ENCODE data around the gene SELENOH.

The SELENOH gene

GRCh38 chr11:57751176-57751575 lies 9.9 kb downstream of the SELENOH start:
- no peak for DNase-seq

GRCh38 chr11:57751676-57752253 lies 10.5 kb downstream of the SELENOH start, which contains the start of gene BTBD18:
BTBD18 (minus strand) TSS chr11:57751819; CDS start chr11:57751188, 631 bp downstream.
- no peak for DNase-seq

GRCh38 chr11:57752954-57753353 lies 11.7 kb downstream of the SELENOH start:
- no peak for DNase-seq

DNA sequence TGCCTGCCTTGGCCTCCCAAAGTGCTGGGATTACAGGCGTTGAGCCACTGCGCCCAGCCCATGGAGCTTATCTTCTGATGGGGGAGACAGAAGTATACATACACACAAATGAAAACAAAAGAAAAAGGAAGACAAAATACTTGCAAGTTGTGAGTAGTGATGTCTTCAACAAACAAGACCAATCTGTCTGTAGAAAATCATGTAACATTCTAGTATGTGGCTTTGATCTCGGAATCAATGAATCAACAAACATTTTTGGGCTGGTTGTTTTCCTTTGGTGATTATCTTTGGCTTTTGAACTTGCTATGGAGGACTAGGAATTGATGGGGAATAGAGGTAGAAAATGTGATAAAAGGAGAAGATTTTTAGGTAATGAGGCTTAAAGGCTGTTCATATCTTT lies 16.9 kb downstream of the SELENOH start:
- DNase-seq: no peak

DNA sequence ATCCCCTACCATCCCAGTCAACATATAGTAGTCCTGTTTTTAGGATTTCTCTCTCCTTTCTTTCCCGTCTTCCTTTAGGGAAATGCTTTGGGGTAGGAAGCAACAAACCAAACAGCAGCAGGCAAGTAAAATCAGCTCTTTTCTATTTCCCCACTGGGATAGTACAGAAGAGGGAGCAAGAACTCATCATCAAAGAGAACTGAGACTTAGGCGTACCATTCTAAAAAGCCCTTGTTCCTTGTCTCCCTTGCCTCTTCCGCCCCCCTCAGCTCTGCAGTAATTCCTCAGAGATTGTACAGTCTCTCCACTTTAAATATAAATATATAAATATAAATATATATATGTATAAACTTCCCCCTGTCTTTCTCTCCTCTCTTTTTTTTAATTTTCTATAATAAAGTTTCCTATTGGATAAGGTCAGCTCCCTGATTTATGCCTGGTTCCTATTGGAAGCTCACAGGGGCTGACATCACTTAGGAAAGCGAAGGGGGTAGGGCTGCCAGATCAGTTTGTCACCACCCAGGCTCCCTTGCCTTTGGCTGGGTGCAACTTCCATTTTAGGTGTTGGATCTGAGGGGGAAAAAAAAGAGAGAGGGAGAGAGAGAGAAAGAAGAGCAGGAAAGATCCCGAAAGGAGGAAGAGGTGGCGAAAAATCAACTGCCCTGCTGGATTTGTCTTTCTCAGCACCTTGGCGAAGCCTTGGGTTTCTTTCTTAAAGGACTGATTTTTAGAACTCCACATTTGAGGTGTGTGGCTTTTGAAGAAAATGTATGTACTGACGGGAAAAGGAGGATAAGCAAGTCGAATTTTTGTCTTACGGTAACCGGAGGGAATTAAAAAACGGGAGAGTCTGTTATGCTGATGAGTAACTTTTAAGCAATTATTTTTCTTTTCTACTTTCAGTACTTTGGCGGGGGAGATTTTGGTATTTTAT lies 20.3 kb downstream of the SELENOH start, which contains the start of gene CTNND1:
Gene CTNND1 (plus strand): TSS at position 502 of the 934 bp plus-strand sequence. CDS start 29,677 bp downstream, outside the sequence.
- no peak for DNase-seq

DNA sequence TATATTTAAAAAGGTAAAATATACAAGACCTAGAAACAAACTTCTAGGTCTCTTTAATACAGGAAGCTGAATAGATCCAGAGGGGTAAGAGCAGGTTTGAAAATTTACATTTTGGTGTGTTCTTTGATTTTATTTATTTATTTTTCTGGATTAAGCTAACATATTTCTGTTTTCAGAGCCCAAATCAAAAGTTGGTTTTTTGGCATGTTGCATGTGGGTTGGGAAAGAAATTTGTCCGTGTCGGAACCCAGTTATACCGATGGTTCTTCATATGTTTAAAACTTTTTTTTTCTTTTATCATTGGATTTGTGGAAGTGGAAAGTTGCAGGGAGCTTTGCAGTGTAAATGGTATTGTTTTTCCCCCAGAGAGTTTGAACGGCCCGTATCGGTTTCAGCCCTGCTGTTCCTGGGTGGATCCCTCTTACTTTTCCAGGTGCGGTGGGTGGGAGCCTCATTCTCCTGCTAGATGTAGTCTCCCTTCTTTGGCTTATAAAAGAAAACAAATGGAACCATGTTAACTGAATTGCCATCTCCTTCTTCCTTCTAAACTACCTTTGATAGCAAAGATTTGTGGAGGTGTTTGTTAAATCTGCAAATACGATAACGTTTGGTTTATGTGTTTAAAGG lies 21.1 kb downstream of the SELENOH start:
- no peak for DNase-seq

DNA sequence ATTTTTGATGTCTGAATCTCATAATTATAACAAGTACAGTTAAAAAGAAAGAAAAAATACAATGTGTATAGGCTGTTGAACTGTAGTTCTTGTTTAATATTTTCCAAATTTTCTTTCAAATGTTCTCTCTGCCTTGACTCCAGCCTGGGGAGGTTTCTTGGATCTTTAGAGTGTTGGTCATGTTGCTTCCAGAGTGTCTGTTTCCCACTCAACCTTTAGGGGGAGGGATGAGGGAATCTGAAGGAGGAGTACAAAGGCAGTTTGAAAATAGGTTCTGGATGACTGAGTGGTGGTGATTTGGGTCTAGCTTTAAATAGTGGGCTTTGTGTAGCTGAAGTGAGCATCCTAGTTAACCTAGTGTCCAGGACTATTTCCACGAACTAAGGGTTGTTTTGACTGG lies 22.3 kb downstream of the SELENOH start:
- no peak for DNase-seq

DNA sequence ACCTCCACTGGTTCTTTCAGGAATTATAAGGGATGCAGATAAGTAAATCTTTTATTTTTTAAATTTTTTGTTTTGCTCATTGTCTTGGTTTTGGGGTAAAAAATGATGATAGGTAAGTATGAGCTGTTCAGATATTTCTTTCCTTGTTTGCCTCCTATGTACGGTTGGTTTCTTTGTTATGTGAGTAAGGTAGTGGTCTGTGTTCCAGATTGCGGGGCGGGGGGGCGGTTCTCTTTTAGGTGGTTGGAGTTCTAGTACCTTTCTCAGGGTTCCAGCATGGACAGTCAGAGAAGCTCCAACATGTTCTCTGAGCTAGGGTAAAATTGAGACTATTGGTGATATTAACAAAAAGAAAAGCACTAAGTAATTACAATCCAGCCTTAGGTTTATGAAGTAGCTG lies 22.7 kb downstream of the SELENOH start:
- no peak for DNase-seq

GRCh38 chr11:57764566-57764965 lies 23.3 kb downstream of the SELENOH start:
- DNase-seq: no peak

DNA sequence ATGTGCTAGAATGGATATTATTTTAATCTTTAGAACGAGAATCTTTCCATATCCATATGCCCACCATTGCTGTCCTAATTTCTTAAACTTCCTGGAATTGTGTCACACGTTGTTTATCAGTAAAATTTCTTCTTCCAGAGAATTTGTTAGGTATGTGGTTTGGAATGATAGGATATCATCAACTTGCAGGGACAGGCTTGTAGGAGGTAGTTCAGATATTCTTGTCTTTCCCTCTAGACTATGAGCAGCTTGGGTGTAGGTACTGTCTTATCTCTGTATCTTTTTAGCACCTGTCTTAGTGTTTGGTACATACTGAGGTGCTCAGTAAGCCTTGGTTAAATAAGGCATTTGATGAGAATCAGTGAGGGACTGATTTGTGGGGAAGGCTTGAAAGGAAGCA lies 23.7 kb downstream of the SELENOH start:
- DNase-seq: no peak

DNA sequence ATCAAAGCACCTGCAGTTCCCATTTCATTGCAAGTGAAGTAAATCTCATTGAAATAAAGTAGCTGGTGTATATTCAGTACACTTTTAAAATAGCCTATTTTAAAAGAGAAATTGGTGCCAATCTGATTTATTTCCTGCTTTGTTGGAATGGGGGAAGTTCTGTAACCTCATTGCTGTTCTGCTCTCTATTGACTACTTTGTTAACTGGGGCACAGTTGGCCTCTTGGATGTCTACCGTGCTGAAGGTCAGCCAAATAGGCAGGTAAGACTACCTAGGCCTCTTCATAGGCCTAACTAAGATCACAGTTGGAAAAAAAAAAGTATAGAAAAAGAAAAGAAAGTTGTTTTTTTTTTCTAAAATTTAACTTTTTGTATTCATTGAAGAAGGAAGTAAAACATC lies 29.5 kb downstream of the SELENOH start:
- DNase-seq: no peak

DNA sequence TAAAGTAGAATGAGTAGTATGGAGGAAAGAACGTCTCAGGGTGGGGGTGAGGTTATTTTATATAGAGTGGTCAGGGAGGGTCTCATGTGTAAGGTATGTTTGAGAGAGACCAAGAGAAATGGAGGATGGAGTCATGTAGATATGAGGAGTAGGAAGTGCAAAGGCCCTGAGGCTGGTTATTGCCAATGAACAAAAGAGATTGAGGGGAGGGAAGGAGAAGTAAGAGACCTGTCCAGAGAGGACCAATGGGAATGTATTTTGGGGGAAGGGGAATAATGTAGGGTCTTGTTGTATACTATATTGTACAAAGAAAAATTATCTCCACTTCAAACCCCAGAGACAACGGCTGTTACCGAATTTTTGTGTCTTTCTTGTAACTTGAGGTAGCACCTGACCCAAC lies 30.1 kb downstream of the SELENOH start:
- no peak for DNase-seq

DNA sequence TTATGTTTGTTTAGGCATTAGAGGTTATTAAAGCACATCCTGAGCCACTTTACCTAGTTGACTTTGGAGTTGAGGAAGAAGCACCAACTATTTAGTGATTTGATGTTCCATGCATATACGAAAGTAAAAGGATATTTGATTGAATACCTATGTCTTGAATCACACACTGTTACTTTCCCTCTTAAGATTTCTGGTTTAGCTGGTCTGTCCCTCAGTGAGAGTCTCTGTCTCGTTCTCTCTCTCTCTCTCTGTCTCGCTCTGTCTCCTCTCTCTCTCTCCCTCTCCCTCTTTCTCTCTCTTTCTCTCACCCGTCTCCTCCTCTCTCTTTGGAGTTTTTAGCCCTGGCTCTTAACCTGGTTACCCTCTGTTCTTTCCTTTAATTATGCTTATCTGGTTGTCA lies 31.3 kb downstream of the SELENOH start:
- DNase-seq: no peak

- no peak for DNase-seq
Measured at GRCh38 chr11:57773026-57773598, 31.8 kb downstream of the SELENOH start.

DNA sequence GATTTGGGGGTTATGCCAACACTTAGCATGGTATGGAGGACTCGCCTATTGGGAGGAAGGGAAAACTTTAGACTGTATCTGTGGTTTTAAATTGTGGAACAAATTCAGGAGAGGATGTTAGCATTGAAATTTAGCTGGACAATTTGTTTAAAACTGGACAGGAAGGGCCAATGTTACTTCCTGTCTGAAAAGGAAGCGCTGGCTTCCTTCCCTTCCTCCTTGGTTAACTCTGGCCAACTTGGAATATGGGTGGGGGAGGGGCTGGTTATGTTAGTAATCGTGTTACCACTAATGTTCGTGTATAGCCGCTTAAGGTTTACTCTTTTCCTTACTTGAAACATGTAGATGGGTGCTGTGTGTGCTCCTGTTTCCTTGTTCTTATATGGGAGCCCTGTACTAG lies 34.2 kb downstream of the SELENOH start:
- DNase-seq: no peak

GRCh38 chr11:57776031-57776521 lies 34.8 kb downstream of the SELENOH start:
- DNase-seq: no peak

DNA sequence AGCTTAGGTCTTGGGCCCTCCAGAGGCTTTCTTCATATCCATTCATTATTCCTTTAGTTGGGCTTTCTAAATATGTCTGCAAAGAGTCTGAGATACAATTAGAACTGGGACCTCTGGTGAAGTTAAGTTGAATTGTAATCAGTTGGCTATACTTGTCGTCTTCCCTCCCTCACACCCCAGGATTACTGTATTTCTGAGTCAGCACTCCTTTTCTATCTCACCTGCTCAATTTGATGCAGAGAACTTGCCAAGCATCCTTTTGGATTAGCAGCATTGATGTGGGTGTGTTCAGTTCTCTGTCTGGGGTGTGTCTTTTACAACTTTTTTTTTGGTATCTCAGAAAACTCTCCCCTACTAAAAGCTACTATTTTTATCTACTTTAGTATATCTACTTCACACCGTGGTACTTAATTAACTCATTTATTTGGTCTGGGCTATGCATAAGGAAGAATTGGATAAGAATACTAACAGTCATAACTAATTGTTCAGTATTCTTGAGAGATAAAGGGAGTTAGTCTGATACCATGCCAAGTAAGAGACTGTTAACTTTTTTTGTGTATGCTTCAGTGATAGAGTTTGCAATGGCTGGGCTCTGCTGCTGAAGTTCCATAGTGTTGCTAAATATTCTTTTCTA lies 35.4 kb downstream of the SELENOH start:
- no peak for DNase-seq

- DNase-seq: no peak
Measured at GRCh38 chr11:57777969-57778317, 36.7 kb downstream of the SELENOH start.

DNA sequence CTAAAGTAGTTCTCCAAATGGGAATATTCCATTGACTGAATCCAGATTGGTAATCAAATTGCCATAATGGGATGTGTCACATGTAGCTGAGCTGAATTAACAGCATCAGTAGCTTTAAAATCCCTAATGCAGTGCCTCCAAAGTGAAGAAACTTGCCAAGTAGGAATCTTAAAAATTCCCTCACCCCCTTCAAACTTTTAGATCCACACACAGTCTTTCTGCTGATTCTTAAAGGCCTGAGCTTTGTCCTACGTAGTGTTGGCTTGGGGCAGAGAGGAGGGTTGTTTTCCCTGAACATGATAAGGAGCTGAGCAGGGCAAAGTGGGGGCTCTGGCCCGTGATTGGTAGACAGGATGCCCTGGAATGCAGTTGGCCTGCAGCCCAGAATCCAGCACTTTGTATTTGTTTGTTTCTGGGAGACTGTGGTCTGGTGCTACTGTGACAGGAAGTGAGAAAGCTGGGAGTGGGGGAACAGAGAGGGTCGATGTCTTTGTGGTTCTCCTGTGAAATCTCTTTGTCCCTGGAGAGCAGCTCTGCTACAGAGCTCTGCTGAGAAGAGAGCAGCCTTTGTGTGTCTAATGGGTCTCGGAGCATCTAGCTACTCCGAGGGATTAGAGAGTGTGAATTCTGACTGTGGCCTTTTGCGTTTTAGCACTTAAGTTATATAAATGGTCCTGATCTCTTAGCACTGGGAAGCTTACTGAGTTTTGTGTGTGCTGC lies 37.2 kb downstream of the SELENOH start:
- no peak for DNase-seq

DNA sequence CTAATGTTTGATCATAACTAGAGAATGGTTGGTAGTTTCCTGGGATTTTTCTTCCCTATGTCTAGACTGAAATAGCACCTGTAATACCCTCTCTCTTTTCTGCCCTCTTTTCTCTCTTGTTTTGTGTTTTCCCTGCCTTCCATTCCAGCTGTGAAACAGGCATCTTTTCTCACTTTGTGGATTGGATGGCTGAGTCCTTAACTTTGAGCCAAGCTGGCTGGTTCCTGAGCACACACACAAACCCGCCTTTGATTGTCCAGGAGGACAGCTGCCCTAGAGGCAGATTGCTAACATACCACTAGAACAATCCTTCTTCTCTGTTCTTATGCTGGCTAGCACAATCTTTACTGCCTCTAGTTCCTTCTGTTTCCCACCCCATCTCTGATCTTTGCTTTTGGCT lies 38.0 kb downstream of the SELENOH start:
- no peak for DNase-seq

GRCh38 chr11:57781529-57781943 lies 40.2 kb downstream of the SELENOH start:
- DNase-seq: no peak

DNA sequence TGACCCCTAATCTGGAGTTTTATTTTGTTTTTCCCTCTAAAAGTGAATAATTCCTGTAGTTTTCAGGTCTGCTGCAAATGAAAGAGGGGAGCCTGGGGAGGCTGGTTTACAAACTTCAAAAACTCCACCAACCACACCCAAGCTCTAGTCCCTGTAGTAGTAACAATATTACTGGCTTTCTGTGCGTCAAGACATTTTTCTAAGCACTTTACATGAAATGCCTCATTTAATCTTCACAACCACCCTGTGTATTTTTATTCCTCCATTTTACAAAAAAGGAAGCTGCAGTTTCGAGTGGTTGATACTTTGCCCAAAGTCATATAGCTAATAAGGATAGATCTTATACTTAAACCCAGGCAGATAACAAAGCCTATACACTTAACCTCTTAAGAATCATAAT lies 43.8 kb downstream of the SELENOH start:
- no peak for DNase-seq

All from NK-92 treated with Interleukin-12 subunit alpha and Interleukin-12 subunit beta, amount 100 ng/mL, for 24 hours (cell line).